GM19035 (cell line): ENCODE results near the gene PRDM15.

Experiments used
- ATAC-seq: cut with Tn5 transposase; IDR thresholded peaks from one replicate; pipeline ENCODE4 v1.9.1; 2021; ENCODE audit not compliant: unreplicated experiment

The PRDM15 gene

GRCh38 chr21:41752231-41752681 lies 126.9 kb downstream of the PRDM15 start:
- ATAC-seq: no peak

- ATAC-seq: no peak
Measured at GRCh38 chr21:41751611-41752011, 127.5 kb downstream of the PRDM15 start.

GRCh38 chr21:41750532-41751151 lies 128.5 kb downstream of the PRDM15 start:
- no peak for ATAC-seq

- ATAC-seq: no peak
Measured at GRCh38 chr21:41750051-41750450, 129.1 kb downstream of the PRDM15 start.

GRCh38 chr21:41749286-41749685 lies 129.9 kb downstream of the PRDM15 start:
- no peak for ATAC-seq
